ENCODE measurements around the gene ANAPC10. TPM values are rescaled to one million over a fixed set of nuclear protein-coding genes. Genes with fewer than 3 reads are reported as not detected.
A peak's percentile ranks its signal among the peaks of the same experiment; 100 is the strongest.

ANAPC10 gene
- total and polyA plus RNA-seq, 2 experiments from 2014 or later: 20.1 to 26.9 TPM

DNA sequence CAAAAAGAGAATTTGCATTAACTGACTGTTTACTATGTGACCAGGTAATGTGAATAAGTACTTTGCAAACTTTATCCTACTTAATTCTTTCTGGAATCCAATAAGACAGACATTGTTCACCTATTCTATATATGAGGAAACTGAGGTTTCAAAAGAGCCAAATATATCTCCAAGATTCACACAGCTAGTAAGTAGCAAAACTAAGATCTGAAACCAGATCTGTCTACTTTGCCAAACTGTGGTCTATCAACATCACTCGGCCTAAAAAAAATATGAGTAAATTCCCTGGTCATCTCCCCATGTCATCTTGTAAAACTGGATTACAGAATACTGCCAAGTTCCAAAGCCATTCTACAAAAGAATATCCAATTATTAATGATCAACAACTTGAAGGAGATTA is 52.8 kb downstream of the ANAPC10 start:
- no peak for DNase-seq (ENCODE audit: low read depth in 1 of 2, low spot score in 1 of 2)
- Histone ChIP-seq H3K27me3 (no peaks in the 10 kb centered on the region), H3K9me3 (ENCODE audit: low read depth) (no peaks in the 10 kb centered on the region), H3K4me3 (no peak overlapping the region), H3K36me3 (peaks cover 4% of the 10 kb centered on the region), H3K4me1 (ENCODE audit: low read depth) (no peaks in the 10 kb centered on the region), H3K27ac (no peak overlapping the region)
- no peak for TF ChIP-seq CTCF (IDR thresholded peaks at IDR 0.05; ENCODE audit: low read depth, low read length)

GRCh38 chr4:145044341-145044740 is 53.7 kb downstream of the ANAPC10 start:
- Histone ChIP-seq H3K36me3 (peaks cover 4% of the 10 kb centered on the region), H3K4me1 (ENCODE audit: low read depth) (no peaks in the 10 kb centered on the region), H3K27ac (no peak overlapping the region), H3K27me3 (no peaks in the 10 kb centered on the region), H3K9me3 (ENCODE audit: low read depth) (no peaks in the 10 kb centered on the region), H3K4me3 (no peak overlapping the region)
- no peak for TF ChIP-seq CTCF (IDR thresholded peaks at IDR 0.05; ENCODE audit: low read depth, low read length)
- DNase-seq (ENCODE audit: low read depth in 1 of 2, low spot score in 1 of 2): no peak

GRCh38 chr4:145043306-145043705 is 54.7 kb downstream of the ANAPC10 start:
- no peak for TF ChIP-seq CTCF (IDR thresholded peaks at IDR 0.05; ENCODE audit: low read depth, low read length)
- peaks cover 4% of the 10 kb centered on the region for H3K36me3 ChIP-seq
- H3K9me3 ChIP-seq (ENCODE audit: low read depth): no peaks in the 10 kb centered on the region
- no peaks in the 10 kb centered on the region for H3K4me1 ChIP-seq (ENCODE audit: low read depth)
- no peak overlapping the region for H3K4me3 ChIP-seq
- H3K27me3 ChIP-seq: no peaks in the 10 kb centered on the region
- no peak for DNase-seq (ENCODE audit: low read depth in 1 of 2, low spot score in 1 of 2)
- H3K27ac ChIP-seq: no peak overlapping the region

DNA sequence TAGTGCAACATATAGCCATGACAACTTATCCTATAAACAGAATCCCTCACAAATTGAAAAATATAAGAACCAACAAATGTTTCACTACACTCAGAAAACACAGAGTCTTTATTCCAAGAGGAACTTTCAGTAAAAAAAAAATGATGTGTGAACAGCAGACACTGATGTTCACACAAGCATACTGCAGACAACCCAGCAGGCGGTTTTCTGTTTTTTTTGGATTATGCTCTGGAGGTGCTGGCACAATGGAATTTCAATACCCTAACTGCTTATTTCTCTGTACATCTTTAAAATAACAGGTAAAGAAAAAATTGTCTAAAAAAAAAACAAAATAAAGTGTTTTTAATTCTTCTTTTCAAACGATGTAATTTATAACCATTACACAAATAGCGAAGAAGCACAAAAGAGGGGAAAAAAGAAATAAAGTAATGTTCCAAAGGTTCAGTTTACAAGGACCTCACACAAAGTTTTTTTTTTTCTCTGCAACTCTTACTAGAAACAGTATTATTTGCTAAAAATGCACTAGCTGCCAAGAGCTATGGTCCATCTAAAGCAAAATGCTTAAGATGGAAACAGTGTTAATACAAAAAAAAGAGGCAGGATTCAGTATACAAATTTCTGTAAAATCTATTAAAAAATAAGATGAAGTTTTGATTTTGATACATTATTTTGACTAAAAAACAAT is 55.3 kb downstream of the ANAPC10 start:
- no peak for DNase-seq (ENCODE audit: low read depth in 1 of 2, low spot score in 1 of 2)
- Histone ChIP-seq H3K4me3 (no peak overlapping the region), H3K27me3 (no peaks in the 10 kb centered on the region), H3K27ac (no peak overlapping the region), H3K9me3 (ENCODE audit: low read depth) (no peaks in the 10 kb centered on the region), H3K4me1 (ENCODE audit: low read depth) (no peaks in the 10 kb centered on the region), H3K36me3 (peaks cover 4% of the 10 kb centered on the region)
- no peak for TF ChIP-seq CTCF (IDR thresholded peaks at IDR 0.05; ENCODE audit: low read depth, low read length)

GRCh38 chr4:145041378-145041777 is 56.6 kb downstream of the ANAPC10 start:
- Histone ChIP-seq H3K27me3 (no peaks in the 10 kb centered on the region), H3K9me3 (ENCODE audit: low read depth) (no peaks in the 10 kb centered on the region), H3K4me3 (no peak overlapping the region), H3K36me3 (peaks cover 2% of the 10 kb centered on the region), H3K27ac (no peak overlapping the region), H3K4me1 (ENCODE audit: low read depth) (no peaks in the 10 kb centered on the region)
- no peak for TF ChIP-seq CTCF (IDR thresholded peaks at IDR 0.05; ENCODE audit: low read depth, low read length)
- DNase-seq (ENCODE audit: low read depth in 1 of 2, low spot score in 1 of 2): peak in 1 of 2 donors; percentile 14

All from cardiac muscle cell (in vitro differentiated cells and primary cell).